VCaP (cell line): ENCODE measurements around the gene SESN1.

Source experiments
- H3K27ac ChIP-seq: fragments of 450-650 bp; 2 replicates; pipeline ENCODE4 v1.5.1; 2017
- CTCF ChIP-seq: fragments of 450-650 bp; conservative IDR thresholded peaks from 2 replicates; pipeline ENCODE4 v1.5.1; 2017; ENCODE audit warnings: mild to moderate bottlenecking, moderate library complexity

SESN1 gene

GRCh38 chr6:108953681-108954080, 141.0 kb downstream of the SESN1 start:
- TF ChIP-seq CTCF: no peak
- no peak overlapping the region for H3K27ac ChIP-seq

- H3K27ac ChIP-seq: no peak overlapping the region
- no peak for TF ChIP-seq CTCF
Observed at GRCh38 chr6:108952776-108953486, 141.7 kb downstream of the SESN1 start.

GRCh38 chr6:108951351-108951953, 143.2 kb downstream of the SESN1 start:
- H3K27ac ChIP-seq: peak overlapping the region; percentile 90
- no peak for TF ChIP-seq CTCF

GRCh38 chr6:108948181-108948661, 146.4 kb downstream of the SESN1 start:
- H3K27ac ChIP-seq: peak overlapping the region; percentile 90
- TF ChIP-seq CTCF: no peak

- no peak for TF ChIP-seq CTCF
- peak overlapping the region; percentile 90 for H3K27ac ChIP-seq
Observed at GRCh38 chr6:108947114-108947854, 147.4 kb downstream of the SESN1 start.

GRCh38 chr6:108946695-108947094, 148.0 kb downstream of the SESN1 start:
- peak overlapping the region; percentile 90 for H3K27ac ChIP-seq
- TF ChIP-seq CTCF: no peak

GRCh38 chr6:108945681-108946159, 148.9 kb downstream of the SESN1 start:
- no peak for TF ChIP-seq CTCF

More at GRCh38 chr6:108945681-108946159, 148.9 kb downstream of the SESN1 start:
- peak overlapping the region; percentile 90; the same call in 1 of the 2 replicates for H3K27ac ChIP-seq
